ENCODE results near the gene GNAO1. TPM values are rescaled to one million over a fixed set of nuclear protein-coding genes. Genes with fewer than 3 reads are reported as not detected.

GNAO1 gene
- polyA plus RNA-seq, 1 experiment = 10.8 TPM

DNA sequence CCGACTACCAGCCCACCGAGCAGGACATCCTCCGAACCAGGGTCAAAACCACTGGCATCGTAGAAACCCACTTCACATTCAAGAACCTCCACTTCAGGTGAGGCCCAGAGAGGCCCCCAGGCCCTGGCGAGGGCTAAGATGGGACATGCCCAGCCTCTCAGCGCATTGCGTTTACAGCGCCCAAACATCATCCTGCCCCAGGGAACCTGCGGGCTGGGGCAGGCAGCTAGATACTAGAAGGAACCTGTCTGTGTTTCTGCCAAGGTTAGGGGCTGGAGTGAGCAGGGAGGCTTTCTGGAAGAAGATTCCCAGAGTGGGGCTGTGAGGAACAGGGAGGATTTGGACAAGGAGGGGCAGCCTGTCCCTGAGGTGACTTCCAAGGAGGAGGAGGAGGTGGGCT, 143.5 kb downstream of the GNAO1 start:
- POLR2A ChIA-PET = no interaction called here
- no peak for TF ChIP-seq CTCF (IDR thresholded peaks at IDR 0.05; ENCODE audit: insufficient read depth, low read depth, low read length)
- H3K4me3 ChIP-seq (ENCODE audit: low read depth, low read length) = no peak overlapping the region
- no peaks in the 10 kb centered on the region for H3K27me3 ChIP-seq (ENCODE audit: control insufficient read depth, insufficient read depth, low read length)
- no peak for DNase-seq (ENCODE audit: low read depth)
- CTCF ChIA-PET = interaction anchor here (0.9 to 2.4 kb wide), 3 partner anchors 9 to 16 kb away, joined by 3 to 10 read pairs (median 3); no protein-coding TSS in a partner anchor
- H3K36me3 ChIP-seq (ENCODE audit: control insufficient read depth, insufficient read depth, low read length) = peaks cover 2% of the 10 kb centered on the region; the same call in 1 of the 2 replicates

GRCh38 chr16:56336071-56336688, 144.9 kb downstream of the GNAO1 start:
- Histone ChIP-seq H3K27me3 (ENCODE audit: control insufficient read depth, insufficient read depth, low read length) (no peaks in the 10 kb centered on the region), H3K36me3 (ENCODE audit: control insufficient read depth, insufficient read depth, low read length) (peaks cover 1% of the 10 kb centered on the region; the same call in 1 of the 2 replicates), H3K4me3 (ENCODE audit: low read depth, low read length) (no peak overlapping the region)
- DNase-seq (ENCODE audit: low read depth) = no peak
- TF ChIP-seq CTCF (IDR thresholded peaks at IDR 0.05; ENCODE audit: insufficient read depth, low read depth, low read length) = no peak
- ChIA-PET CTCF (interaction anchor here (1.3 kb wide), 1 partner anchor 20 kb away, joined by 4 read pairs; no protein-coding TSS in a partner anchor), POLR2A (no interaction called here)

- no peak for TF ChIP-seq CTCF (IDR thresholded peaks at IDR 0.05; ENCODE audit: insufficient read depth, low read depth, low read length)
- no peak for DNase-seq (ENCODE audit: low read depth)
- peaks cover 1% of the 10 kb centered on the region; the same call in 1 of the 2 replicates for H3K36me3 ChIP-seq (ENCODE audit: control insufficient read depth, insufficient read depth, low read length)
- no peaks in the 10 kb centered on the region for H3K27me3 ChIP-seq (ENCODE audit: control insufficient read depth, insufficient read depth, low read length)
- no peak overlapping the region for H3K4me3 ChIP-seq (ENCODE audit: low read depth, low read length)
- ChIA-PET POLR2A (no interaction called here), CTCF (no interaction called here)
Measured at GRCh38 chr16:56336711-56337110, 145.4 kb downstream of the GNAO1 start.

- Histone ChIP-seq H3K36me3 (ENCODE audit: control insufficient read depth, insufficient read depth, low read length) (peaks cover 1% of the 10 kb centered on the region; the same call in 1 of the 2 replicates), H3K27me3 (ENCODE audit: control insufficient read depth, insufficient read depth, low read length) (no peaks in the 10 kb centered on the region), H3K4me3 (ENCODE audit: low read depth, low read length) (no peak overlapping the region)
- no peak for DNase-seq (ENCODE audit: low read depth)
- TF ChIP-seq CTCF (IDR thresholded peaks at IDR 0.05; ENCODE audit: insufficient read depth, low read depth, low read length) = no peak
- CTCF ChIA-PET = no interaction called here
- POLR2A ChIA-PET = no interaction called here
Measured at GRCh38 chr16:56337131-56337857, 146.0 kb downstream of the GNAO1 start.

DNA sequence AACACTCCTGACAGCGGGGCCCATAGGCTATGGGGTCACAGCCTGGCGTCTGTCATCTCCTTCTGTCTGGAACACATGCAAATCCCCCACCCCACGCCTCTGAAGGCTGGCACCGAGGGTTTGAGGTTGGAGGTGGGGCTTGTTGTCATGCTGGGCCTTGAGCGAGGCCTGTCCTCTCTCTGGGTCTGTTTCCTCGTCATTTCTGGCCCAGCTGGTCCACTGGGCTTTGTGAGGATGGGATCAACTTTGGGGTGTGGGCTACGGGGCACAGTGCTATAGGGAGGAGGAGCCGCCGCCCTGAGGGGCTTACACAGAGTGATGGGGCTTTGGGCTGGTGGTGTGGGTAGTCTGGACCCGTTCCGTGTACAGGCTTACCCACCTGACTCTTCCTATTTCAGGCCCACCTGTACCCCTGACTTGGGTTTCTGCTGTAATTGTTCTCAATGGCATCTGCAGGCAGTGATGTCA, 146.6 kb downstream of the GNAO1 start:
- peaks cover 1% of the 10 kb centered on the region; the same call in 1 of the 2 replicates for H3K36me3 ChIP-seq (ENCODE audit: control insufficient read depth, insufficient read depth, low read length)
- H3K27me3 ChIP-seq (ENCODE audit: control insufficient read depth, insufficient read depth, low read length) = no peaks in the 10 kb centered on the region
- no peak for DNase-seq (ENCODE audit: low read depth)
- TF ChIP-seq CTCF (IDR thresholded peaks at IDR 0.05; ENCODE audit: insufficient read depth, low read depth, low read length) = no peak
- H3K4me3 ChIP-seq (ENCODE audit: low read depth, low read length) = no peak overlapping the region
- ChIA-PET POLR2A (no interaction called here), CTCF (interaction anchor here (0.9 to 1.0 kb wide), 2 partner anchors 9 to 19 kb away, joined by 3 to 4 read pairs; no protein-coding TSS in a partner anchor)

Measured in BJ (cell line).